Activated naive CD4-positive, alpha-beta T cell treated with anti-CD3 and anti-CD28 coated beads, Interleukin-2, amount 50 U/mL, for 16 hours (primary cell): ENCODE data around the gene ALAS2.
"Not testable (repeated sequence)": the region's sequence is repeated elsewhere in the genome, so short reads cannot be mapped to it uniquely, and the experiment has no call there.

ENCODE experiments used
- DNase-seq: peaks from one replicate; pipeline ENCODE4 v3.0.0-alpha.2; 2020

ALAS2 gene

GRCh38 chrX:55030271-55031205, at the start of gene ALAS2:
Gene ALAS2, minus strand, starts transcription at chrX:55030977. Its CDS starts 4,977 bp downstream, at chrX:55026000.
- no peak for DNase-seq

GRCh38 chrX:55074851-55075467, 44.2 kb upstream of the ALAS2 start, which contains the start of gene PAGE2B:
Gene PAGE2B, plus strand, starts transcription at chrX:55075030. Its CDS starts 1,012 bp downstream, at chrX:55076042.
- DNase-seq: no peak

GRCh38 chrX:55072286-55072685, 41.5 kb upstream of the ALAS2 start:
- DNase-seq: no peak

GRCh38 chrX:55067180-55067579, 36.4 kb upstream of the ALAS2 start:
- DNase-seq: not testable (repeated sequence)

GRCh38 chrX:55057675-55058249, 27.0 kb upstream of the ALAS2 start:
- DNase-seq: peak; percentile 12

GRCh38 chrX:55056820-55057674, 26.3 kb upstream of the ALAS2 start:
- no peak for DNase-seq

GRCh38 chrX:55050599-55050998, 19.8 kb upstream of the ALAS2 start:
- not testable (repeated sequence) for DNase-seq

- DNase-seq: no peak
Measured at GRCh38 chrX:55041514-55041913, 10.7 kb upstream of the ALAS2 start.

- no peak for DNase-seq
Measured at GRCh38 chrX:55039471-55039870, 8.7 kb upstream of the ALAS2 start.

- no peak for DNase-seq
Measured at GRCh38 chrX:55033429-55033828, 2.7 kb upstream of the ALAS2 start.

GRCh38 chrX:55029291-55029690, 1.5 kb downstream of the ALAS2 start:
- no peak for DNase-seq

- no peak for DNase-seq
Measured at GRCh38 chrX:55028611-55029010, 2.2 kb downstream of the ALAS2 start.

- no peak for DNase-seq
Measured at GRCh38 chrX:55028040-55028439, 2.7 kb downstream of the ALAS2 start.

GRCh38 chrX:55026840-55027239, 3.9 kb downstream of the ALAS2 start:
- DNase-seq: no peak

GRCh38 chrX:55026143-55026542, 4.6 kb downstream of the ALAS2 start:
- DNase-seq: no peak

GRCh38 chrX:55014897-55015299, 15.9 kb downstream of the ALAS2 start:
- DNase-seq: no peak

GRCh38 chrX:55011294-55011693, 19.5 kb downstream of the ALAS2 start:
- DNase-seq: no peak

GRCh38 chrX:55008571-55009358, 22.0 kb downstream of the ALAS2 start:
- DNase-seq: no peak

- no peak for DNase-seq
Measured at GRCh38 chrX:55007656-55008055, 23.1 kb downstream of the ALAS2 start.

GRCh38 chrX:55006827-55007621, 23.8 kb downstream of the ALAS2 start:
- DNase-seq: no peak

GRCh38 chrX:55005256-55005655, 25.5 kb downstream of the ALAS2 start:
- no peak for DNase-seq
